SIG-M5 treated with dmso at 0.1 percent for 504 hours (cell line): ENCODE measurements around the gene HTD2.
"Not testable (repeated sequence)": the region's sequence is repeated elsewhere in the genome, so short reads cannot be mapped to it uniquely, and the experiment has no call there.

Source experiments
- DNase-seq: peaks from one replicate; lab custom pipeline; 2025; ENCODE audit not compliant: unreplicated experiment; lab: John Stamatoyannopoulos, UW

Gene HTD2

DNA sequence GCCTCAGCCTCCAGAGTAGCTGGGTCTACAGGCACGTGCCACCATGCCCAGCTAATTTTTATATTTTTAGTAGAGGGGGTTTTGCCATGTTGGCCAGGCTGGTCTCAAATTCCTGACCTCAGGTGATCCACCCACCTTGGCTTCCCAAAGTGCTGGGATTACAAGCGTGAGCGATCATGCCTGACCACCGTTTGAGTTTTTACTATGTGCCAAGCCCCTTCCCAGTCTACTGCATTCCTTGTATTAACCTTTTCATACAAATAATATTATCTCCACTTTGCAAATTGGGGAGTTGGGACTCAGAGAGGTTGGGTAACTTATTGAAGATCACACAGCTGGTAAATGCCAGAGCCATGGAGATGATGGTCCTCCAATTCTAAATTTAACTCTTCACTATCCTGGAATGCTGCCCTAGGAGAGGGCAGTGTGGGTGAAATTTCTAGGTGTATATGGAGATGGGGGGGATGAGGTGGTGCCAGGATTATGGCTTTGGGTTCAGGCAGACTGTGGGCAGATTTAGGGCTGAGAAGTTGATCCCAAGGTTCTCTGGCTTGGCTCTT is 25.4 kb downstream of the HTD2 start:
- DNase-seq, result no peak

DNA sequence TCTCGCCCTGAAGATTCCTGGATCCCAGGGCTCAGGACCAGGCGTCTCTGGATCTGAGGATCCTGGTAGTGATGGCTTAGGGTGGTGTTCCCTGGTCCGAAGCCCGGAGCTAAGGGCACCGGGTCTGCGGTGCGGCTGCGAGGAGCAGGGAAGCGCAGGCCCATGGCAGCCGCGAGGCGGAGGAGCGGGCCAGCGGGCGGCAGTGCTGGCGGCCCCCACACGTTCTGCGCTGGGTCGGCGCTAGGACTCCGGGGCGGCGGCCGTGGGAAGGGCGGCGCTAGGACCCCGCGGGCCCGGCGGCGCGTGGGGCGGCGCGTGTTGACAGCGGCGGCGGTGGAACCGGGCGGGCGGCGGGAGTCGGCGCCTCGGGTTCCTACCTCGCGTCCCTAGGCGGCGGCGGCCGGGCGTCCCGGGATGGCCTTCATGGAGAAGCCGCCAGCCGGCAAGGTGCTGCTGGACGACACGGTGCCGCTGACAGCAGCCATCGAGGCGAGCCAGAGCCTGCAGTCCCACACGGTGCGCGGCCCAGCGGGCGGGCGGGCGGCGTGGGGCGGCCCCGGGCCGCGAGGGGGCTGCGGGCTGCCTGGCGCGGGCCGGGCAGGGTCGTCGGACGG is 26.4 kb downstream of the HTD2 start, which contains the start of gene PXK:
Gene PXK, plus strand, starts transcription at position 318 of the 614 bp plus-strand sequence. Its CDS starts 97 bp downstream, at position 415.
- DNase-seq, result peak; percentile 71

DNA sequence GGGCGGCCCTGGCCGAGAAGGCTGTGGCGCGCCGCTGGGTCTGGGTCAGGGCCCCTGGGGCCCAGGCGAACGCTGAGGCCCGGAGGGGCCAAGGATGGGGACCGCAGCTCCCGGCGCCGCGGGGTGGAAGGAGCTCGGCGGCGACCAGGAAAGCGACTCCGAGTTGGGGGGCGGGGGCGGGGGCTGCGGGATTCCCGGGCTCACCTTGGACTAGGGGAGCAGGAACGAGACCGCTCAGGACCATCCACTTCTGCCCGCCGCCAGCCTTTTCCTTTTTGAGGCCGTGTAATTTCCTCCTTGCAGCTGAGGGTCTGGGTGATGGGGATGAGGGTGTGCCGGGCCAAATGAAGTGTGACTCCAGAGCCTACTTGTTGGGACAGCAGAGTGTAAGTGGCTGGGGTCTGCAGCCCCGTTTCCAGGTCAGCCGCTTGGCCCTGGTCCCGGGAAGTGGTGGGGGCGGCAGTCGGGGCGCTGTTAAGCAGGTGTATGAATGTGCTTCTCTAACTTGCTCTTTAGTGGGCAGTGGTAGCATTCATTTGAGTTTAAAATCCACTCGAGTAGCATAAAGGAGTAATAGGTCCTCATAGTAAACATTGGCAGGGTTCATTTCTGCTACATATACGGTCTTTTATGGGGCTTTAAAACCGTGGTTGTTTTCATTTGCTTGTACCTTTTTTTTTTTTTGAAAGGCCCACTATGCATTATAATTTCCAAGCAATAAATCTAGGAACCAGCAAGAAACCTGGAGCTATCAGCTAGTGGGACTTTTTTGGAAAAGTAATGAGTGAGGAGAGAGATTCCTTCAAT is 27.1 kb downstream of the HTD2 start:
- DNase-seq, result peak; percentile 30

DNA sequence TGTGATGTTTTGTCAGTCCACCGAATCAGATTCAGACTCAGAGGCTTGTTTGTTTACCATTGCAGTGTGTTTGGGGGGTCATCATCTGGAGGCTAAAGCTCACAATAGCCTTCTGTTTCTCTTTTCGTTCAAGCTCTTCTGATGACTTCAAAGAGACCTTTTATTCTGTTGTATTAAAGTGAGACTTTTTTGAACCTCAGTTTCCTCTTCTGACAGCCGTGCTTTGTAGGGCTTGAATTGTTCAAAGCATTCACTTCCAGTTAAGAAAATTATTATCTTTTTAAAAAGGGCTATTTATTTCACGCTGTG is 27.6 kb downstream of the HTD2 start:
- no peak for DNase-seq

DNA sequence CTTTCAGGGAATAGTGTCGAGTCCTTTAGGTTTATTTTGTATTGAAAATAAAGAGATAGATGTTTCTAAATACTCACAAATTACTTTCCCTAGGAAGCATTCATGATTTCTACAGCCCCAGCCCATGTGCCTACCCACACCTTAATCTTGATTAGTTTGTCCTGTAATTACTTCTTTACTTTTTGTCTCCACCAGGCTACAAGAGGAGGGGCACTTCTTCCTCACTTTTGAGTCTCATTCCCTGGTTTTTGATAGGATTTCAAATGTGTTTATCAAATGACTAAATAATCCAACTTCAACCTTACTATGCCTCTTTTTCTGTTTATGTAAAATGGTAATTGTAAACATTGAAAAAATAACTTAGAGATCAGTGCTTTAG is 28.2 kb downstream of the HTD2 start:
- DNase-seq, result no peak

DNA sequence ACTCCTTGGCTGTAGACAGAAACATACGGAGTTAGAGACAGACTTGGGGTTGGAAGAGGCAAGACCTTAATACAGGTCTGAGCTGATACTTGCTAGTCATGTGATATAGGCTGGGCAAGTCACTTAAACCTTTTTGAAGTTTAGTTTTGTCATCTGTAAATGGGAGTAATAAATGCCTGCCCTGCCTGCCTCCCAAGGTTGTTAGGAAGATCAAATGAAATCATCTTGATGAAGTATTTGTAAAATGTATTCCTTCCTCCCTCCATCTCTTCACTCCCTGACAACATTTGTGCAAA is 29.3 kb downstream of the HTD2 start:
- DNase-seq, result peak; percentile 86

DNA sequence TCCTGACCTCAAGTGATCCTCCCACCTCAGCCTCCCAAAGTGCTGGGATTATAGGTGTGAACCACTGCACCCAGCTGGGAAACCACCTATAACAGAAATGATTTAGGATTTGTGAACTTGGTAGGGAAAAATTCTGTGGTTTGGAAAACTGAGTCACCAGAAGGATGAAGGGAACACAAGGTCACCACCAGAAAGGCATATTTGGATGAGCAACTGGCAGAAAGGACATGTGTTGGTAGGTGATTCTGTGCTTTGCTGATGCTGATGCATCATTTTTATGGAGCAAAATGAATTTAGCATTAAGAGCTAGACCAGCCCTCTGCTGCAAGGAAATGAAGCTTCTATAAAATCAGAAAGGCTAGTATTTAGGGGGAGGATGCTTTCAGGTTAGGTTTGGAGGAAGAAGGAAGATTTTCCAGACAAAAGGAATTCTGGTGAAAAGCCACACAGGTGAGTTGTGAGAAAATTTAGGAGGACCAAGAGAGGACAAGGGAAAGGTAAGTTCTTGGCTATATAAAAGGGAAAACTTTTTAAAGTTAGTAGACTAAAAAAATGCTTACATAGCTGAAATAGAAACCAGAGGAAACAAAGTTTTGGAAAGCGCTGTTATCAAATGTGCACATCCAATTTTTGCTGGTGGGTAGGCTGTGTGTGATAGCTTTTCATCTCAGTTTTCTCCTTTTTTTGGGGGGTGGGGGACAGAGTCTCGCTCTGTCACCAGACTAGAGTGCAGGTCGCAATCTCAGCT is 30.0 kb downstream of the HTD2 start:
- DNase-seq, result no peak

DNA sequence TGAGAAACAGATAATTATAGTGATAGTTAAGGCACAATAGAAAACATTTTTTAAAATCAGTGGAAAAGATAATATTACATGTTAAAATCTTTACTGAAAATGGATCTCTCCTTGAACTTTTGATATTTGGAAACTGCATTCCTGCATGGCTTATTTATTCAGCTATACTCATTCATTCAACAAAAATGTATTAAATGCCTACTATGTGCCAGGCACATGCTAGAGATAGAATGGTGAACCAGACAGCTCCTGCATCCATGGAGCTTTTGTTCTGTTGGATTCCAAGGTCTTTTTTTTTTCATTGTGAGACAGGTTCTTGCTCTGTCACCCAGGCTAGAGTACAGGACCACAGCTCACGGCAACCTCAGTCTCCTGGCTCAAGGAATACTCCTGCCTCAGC is 30.9 kb downstream of the HTD2 start:
- no peak for DNase-seq

DNA sequence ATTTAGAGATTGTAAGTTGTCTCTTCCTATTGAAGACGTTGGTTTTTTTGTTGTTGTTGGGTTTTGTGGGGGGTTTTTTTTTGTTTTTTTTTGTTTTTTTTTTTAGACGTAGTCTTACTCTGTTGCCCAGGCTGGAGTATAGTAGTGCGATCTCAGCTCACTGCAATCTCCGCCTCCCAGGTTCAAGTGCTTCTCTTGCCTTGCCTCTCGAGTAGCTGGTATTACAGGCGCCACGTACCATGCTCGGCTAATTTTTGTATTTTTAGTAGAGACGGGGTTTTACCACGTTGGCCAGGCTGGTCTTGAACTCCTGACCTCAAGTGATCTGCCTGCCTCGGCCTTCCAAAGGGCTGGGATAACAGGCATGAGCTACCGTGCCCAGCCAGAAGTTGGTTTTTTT is 32.8 kb downstream of the HTD2 start:
- DNase-seq, result not testable (repeated sequence)

DNA sequence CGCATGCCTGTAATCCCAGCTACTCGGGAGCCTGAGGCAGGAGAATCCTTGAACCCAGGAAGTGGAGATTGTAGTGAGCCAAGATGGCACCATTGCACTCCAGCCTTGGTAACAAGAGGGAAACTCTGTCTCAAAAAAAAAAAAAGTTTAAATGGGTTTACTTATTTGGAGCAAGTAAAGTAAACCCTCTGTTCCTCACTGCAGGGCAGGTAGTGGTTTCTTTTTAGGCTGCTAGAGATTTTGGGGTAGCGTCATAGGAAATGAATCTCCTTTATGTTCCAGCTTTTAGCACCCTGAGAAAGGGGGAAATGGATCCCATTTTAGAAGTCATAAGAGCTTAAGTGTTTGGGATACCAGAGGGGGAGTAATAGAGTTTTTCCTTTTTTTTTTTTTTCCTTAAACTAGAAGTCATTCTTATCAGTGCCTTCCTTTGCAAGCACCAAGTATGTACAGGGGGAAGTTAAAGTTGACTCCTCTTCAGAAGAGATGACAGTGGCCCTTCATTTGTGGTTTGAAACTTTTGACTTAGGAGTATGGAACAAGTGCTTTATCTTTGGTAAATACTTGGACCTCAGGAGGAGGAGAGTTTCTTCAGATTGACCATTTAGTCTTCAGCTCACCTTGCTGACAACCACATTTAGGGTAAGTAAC is 34.4 kb downstream of the HTD2 start:
- DNase-seq, result peak; percentile 42

DNA sequence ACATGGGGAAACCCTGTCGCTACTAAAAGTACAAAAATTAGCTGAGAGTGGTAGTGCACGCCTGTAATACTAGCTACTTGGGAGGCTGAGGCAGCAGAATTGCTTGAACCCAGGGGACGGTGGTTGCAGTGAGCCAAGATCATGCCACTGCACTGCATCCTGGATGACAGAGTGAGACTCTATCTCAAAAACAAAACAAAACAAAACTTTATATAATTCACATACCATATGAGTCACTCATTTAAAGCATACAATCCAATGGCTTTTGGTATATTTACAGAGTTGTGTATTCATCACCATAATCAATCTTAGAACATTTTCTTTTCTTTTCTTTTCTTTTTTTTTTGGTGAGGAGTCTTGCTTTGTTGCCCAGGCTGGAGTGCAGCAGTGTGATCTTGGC is 35.1 kb downstream of the HTD2 start:
- no peak for DNase-seq

DNA sequence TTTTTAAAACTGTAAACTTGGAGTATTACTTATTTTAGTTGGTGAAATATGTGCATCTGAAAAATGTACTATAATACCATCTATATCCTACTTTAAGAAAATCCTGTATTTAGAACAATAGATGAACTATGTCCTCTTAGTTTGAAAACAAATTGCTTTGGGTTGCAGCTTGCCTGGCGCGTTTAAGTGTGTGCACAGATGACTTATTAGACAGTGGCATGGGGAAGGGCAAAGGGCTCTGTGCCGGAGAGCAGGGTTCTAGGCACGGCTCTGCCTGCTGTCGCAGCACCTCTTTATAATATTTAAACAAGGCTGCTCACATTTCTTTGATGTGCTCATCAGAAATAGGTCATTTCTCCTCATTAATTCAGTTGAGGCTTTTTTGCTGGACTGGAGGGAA is 36.4 kb downstream of the HTD2 start:
- DNase-seq, result no peak

DNA sequence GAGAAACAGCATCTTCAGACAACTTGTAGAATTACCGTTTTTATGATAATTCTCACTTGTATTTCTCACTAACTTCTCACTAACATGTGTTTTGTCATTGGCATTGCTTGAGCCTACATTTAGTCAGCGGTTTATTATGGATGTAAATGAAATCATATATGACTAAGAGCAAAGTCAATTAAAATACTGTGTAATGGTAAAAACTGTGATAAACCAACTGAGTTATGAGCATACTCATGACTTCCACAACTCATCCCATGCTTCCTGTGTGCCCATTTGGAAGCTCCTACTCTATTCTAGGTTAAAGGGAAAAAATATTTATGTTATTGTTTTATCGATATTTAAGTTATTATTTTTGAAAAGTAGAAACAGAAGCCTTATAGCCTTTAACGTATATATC is 39.1 kb downstream of the HTD2 start:
- no peak for DNase-seq

DNA sequence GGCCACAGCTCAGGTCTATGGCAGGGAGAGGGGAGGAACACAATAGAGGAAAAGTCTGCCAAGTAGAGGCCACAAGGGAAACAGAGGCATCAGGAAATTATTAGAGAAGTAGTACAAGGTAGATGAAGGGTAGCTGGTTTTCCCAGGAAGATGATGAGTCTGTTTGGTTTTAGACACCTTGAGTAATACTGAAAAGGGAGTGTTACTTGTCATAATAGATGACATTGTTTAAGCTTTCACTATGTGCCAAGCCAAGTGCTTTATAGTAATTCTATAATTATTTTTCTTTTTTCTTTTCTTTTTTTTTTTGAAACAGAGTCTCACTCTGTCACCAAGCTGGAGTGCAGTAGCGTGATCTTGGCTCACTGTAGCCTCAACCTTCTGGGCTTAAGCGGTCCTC is 40.0 kb downstream of the HTD2 start:
- no peak for DNase-seq

DNA sequence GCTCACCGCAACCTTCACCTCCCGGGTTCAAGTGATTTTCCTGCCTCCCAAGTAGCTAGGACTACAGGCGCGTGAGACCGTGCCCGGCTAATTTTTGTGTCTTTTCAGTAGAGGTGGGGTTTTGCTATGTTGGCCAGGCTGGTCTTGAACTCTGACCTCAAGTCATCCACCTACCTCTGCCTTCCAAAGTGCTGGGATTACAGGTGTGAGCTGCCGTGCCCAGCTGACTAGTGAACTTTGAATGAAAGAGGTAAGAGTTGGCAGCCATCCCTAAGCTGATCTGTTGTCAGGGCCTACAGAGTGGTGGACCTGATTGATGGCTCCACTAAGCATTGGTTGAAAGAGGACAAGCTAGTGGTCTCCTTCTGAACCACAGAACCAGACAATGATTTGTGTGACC is 41.7 kb downstream of the HTD2 start:
- DNase-seq, result no peak

DNA sequence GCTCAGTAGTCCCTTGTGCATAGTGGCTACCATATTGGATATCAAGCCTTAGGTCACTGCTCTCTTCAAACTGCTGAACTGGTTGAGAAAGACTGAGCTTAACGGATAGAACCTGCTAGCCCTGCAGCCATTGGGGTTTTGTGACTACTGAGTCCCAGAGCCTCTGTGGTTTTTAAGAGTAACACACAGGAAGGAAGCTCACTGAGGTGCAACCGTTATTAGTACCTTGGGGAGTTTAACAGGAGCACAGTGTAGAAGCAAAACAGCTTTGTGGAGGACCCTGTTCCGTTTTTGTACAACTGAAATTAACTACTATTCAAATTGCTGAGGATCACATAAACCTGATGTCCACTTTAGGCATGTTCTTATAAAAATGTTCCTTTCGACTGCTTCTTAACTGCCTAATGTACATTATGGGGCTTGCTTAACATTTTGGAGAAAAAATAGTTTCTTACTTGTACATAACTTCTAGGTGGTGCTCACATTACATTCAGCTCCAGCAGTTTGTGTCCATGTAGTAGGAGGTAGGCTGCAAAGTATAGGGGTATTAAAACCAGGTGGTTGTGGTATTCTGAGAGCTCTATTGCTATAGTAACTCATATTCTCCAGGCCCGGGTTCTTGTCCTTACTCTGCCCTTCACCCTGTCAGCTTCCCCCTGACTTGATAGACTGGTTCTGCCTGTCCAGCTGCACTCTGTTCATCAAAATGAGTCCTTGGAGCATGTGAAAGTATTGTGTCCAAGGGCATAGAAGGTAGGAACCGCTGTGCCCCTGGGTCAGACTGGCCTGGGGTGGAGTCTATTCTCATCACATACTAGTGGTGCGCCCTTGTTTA is 43.7 kb downstream of the HTD2 start:
- peak; percentile 91 for DNase-seq

DNA sequence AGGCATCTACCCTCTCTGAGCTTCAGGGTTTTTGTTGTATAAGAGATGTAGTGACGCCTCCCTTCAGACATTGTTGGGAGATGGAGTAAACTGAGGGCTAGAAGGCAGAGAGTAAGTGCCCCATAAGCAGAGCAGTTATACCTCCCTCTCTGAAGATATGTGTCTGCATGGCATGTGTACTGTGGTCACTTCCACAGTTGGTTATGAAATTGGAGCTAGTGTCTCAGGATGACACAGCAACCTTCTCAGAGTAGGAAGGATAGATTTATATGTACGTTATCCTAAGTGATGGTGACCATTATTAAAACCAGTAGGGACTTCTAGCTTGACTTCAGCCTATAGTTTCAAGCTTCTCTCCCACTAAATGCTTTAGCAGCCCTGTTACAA is 44.3 kb downstream of the HTD2 start:
- peak; percentile 78 for DNase-seq

DNA sequence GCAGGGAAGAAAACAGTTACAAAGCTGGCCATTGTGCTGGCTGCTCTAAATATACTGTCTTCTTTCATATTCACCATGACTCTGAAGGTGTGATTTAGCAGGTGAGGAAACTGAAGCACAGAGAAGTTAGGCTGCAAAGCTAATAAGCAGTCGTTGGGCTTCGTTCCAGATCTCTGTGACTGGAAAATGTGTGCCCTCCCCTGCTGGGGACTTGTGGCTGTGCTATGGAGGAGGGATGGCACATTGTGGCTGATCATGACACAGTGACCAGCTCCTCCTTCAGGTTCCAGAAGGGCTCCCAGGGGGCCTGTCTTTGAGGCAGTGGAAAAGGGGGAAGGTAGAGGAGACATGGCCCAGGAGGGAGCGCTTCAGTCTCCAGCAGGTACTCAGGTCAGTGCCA is 45.6 kb downstream of the HTD2 start:
- peak; percentile 33 for DNase-seq

DNA sequence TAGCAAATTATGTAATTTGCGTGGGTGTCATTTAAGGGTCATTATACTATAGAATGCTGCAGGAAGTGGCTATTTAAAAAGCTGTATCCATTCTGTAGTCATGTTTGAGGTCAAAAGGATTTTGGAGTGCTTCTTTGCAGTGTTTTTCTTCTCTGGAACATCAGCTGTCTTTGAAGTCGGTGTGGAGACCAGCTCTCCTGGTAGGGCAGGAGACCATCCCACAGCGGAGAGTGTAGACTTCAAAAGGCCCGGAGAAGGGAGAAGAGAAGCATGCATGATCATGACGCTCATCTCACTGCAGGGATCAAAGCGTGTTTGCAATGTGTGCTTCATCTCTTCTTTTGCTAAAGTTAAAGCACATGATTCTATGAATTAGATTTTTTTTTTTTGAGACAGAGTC is 46.3 kb downstream of the HTD2 start:
- peak; percentile 22 for DNase-seq

DNA sequence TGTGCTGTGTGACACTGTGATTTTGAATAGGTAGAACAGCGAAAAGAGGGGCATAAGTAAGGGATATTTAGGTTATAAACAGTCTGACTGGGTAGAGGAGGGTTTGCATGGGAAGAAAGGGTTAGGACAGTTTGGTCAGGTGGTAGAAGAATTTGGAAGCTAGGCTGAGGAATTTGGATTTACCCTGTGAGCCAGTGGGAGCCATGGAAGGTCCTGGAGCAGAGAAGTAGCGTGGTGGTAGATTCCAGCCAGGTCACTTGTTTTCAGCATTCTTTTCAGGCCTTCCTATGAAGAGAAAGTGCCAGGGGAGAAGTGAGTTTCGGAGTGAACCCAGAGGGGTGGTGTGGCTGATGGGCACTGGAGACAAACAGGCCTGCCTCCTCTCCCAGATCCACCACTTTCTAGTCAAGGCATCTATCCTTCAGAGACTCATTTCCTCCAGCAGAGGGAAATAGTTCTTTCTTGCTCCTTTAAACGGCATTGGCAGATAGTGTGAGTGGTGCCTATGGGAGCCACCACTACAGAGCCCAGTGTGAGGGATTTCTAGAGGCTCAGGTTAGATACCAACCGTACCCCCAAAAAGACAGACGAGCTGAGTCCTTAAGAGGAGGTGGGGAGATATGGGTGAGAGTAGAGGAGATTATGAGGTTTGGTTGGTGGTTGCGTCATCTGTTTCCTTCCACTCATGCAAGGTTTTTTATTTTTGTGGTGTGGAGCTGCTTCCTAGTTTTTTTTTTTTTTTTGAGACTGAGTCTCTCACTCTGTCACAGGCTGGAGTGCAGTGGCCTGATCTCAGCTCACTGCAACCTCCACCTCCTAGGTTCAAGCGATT is 47.6 kb downstream of the HTD2 start:
- DNase-seq, result peak; percentile 93
